ENCODE measurements around the gene WDR82.
"Not testable (repeated sequence)": the region's sequence is repeated elsewhere in the genome, so short reads cannot be mapped to it uniquely, and the experiment has no call there.

WDR82 gene

DNA sequence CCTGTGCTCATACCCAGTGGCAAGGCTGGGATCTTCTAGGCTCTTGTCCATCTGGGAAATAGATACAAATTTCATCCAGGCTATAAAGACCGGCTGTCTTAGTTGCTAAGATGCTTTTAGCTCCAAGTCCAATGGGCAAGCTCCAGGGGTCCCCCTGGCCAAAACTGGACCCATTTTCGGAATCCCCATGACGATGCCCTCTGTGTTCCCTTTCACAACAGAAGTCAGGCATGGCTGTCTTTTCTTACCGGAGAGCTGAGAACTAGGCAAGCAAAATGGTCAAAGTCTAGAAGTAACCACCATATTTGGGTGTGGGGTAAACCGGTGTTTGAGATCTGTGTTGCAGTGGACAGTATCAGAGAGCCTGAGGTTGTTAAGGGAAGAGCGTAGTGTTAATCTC is 10.2 kb upstream of the WDR82 start:
- no peak for DNase-seq

DNA sequence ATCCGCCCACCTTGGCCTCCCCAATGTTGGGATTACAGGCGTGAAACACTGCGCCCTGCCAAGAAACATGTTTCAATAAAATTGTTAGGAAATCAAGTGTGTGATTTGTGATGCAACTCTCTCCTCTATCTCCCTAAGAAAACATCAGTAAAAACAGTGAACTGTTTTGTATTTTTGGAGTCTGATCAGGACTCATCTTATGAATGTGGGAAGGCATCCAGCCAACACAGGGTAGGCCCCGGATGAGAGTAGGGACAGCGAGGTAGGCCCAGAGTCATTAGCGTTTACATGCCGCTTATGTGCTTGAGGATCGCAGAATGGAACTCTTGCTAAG is 8.3 kb upstream of the WDR82 start:
- DNase-seq: no peak

DNA sequence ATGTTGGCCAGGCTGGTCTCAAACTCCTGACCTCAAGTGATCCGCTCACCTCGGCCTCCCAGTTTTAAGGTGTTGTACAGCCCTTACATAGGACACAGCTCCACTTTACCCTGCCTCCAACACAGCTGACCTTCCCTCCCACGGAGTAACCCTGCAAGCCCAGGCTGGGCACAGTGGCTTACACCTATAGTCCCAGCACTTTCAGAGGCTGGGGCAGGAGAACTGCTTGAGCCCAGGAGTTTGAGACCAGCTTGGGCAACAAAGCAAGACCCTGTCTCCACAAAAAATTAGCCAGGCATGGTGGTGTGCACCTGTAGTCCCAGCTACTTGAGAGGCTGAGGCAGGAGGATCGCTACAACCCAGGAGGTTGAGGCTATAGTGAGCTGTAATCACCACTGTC is 5.6 kb upstream of the WDR82 start:
- not testable (repeated sequence) for DNase-seq

DNA sequence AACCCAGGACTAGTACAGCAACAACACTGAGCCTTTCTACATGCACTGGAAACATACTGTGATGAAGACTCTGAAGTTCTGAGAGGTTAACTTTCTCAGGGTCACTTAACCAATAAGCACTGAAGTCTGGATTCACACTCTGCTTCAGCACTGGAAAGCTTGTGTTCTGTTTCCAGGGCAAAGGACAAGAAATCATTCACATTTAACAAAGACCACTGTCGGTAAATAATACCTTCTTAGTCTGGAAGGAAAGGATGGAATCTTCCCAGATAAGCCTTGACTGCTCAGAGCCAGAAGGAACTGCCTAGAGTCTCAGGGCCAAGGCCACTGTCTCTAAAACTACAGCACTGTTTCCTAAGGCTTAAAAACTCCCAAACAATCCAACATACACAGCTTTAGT is 4.9 kb upstream of the WDR82 start:
- DNase-seq: no peak

DNA sequence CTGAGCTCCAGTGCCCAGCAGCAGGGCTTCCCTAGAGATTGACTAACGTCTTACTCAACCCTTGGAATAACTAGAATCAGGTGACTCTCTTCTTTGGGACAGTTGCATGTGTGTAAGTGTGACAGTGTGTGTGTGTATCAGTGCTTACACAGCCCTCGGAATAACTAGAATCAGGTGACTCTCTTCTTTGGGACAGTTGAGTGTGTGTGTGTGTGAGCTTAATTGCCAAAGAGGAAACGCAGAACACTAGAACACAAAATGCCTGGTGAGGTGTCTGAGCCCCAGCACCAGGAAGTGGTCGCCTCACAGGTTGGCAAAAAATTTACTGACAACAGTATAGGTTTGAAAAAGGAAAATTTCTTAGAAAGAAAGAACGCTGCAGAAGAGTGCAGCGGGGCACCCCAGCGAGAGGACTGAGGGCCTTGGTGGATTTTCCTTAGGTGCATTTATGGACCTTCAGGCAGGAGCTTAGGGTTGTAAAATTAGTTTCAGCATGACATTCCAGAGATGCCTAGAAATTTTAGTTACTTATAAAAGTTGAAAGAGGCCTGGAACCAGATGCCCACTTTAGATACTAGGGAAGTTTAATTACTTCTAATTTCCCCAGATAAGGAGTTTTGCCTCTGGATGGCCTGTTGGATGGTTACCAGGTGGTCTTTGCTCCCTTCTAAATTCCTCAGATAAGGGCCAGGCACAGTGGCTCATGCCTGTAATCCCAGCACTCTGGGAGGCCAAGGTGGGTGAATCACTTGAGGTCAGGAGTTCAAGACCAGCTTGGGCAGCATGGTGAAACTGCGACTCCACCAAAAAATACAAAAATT is 3.7 kb upstream of the WDR82 start:
- no peak for DNase-seq

DNA sequence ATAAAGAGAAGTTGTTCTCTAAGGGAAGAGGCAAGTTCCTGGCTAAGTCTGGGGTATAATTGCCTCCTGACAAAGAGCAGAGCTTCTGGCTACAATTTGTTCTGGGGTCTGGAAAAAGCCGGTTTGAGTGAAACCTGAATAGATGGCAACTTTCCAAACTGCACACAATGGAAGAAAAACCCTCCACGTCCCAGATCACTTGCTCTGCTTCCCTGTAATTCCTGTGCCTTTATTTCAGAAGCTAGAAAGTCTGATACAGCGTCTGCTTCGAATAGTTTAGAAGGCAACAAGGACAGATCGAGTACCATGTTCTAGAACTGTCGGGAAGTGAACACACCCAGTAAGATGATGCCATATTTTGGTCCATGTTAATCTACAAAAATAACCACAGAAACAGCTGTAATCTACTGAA is 1.6 kb upstream of the WDR82 start:
- DNase-seq: no peak

DNA sequence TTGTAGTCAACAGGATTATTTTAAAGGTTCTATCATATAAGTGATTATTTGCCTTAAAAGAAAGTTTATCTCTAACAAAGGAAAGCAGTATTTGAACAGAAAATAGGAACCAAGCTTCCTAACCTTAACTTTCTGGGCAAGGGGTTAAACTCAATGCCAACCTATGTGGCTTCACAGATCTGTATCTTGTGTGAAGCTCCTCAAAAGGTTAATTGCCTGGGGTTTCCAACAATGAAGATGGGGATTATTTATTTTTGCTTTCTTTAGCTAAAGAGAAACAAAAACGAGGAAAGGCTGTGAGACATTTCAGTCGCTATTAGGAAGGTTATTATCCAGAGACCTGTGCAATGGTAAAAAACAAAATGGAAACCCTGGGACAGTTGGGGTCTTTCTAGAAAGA is 1.1 kb upstream of the WDR82 start:
- no peak for DNase-seq

GRCh38 chr3:52277972-52278509 is 408 bp downstream of the WDR82 start:
- peak; percentile 43 to 44 for DNase-seq

GRCh38 chr3:52277071-52277964 is 1.1 kb downstream of the WDR82 start:
- DNase-seq: peak; percentile 20 to 57

DNA sequence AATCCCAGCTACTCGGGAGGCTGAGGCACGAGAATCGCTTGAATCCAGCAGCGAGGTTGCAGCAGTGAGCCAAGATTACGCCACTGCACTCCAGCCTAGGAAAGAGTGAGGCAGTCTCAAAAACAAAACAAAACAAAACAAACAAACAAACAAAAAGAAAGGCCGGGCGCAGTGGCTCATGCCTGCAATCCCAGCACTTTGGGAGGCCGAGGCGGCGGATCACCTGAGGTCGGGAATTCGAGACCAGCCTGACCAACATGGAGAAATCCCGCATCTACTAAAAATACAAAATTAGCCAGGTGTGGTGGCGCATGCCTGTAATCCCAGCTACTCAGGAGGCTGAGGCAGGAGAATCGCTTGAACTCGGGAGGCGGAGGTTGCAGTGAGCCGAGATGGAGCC is 3.7 kb downstream of the WDR82 start:
- DNase-seq: not testable (repeated sequence)

DNA sequence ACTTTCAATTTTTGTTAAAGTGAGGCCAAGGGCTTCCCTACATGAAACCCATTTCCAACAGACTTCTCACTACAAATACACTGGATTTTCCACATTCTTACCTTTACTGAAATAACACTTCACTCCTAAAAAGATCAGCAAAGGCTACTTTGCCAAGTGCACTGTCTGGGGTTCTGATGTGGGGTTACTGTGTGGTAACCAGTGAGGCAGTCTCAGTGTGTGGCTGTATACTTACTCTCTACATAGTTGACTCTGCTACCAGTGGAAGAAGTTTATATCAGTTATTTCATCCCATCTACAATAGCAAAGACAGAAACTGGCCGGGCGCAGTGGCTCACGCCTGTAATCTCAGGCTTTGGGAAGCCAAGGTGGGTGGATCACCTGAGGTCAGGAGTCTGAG is 5.6 kb downstream of the WDR82 start:
- no peak for DNase-seq

GRCh38 chr3:52272172-52272571 is 6.3 kb downstream of the WDR82 start:
- not testable (repeated sequence) for DNase-seq

GRCh38 chr3:52270252-52270754 is 8.1 kb downstream of the WDR82 start:
- no peak for DNase-seq

DNA sequence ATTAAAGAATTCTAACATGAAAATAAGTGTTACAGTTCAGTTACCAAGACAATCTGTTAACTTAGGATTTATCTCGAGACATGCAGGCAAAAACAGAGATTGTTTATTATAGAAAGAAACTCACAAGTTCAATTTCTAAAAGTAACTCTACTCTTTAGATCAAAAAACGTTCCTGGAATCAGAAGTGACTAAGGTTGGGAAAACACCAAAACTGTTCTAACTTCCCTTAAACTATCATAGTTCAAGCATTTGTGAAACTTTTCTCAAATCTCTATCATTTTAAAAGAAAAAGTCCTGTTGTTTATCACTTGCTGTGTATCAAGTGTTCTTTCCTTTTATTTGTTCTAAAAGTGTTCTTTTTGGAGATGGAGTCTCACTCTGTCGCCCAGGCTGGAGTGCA is 8.7 kb downstream of the WDR82 start:
- DNase-seq: no peak

GRCh38 chr3:52268036-52268435 is 10.4 kb downstream of the WDR82 start:
- DNase-seq: no peak

GRCh38 chr3:52265387-52265786 is 13.1 kb downstream of the WDR82 start:
- no peak for DNase-seq

- no peak for DNase-seq
Observed at GRCh38 chr3:52262447-52262846, 16.0 kb downstream of the WDR82 start.

GRCh38 chr3:52259448-52259847 is 19.0 kb downstream of the WDR82 start:
- no peak for DNase-seq

GRCh38 chr3:52259035-52259434 is 19.4 kb downstream of the WDR82 start:
- DNase-seq: no peak

DNA sequence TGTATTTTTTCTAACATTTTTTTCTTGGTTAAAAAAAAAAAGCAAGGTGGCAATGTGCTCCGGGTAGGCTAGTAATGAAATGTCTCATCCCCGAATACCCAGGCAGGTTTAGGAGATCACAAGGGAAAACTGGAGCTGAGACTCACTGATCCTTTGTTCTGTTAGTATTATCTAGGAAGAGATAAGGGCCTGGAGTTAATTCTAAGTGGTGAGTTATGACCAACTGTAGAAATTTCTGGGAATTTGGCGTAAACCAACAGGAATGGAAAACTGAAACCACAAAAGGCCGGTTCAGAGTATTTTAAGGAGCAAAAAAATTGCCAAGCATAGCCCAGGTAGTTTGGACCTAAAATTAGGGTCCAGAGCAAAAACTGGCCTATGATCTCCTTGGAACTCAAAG is 20.5 kb downstream of the WDR82 start:
- no peak for DNase-seq

DNA sequence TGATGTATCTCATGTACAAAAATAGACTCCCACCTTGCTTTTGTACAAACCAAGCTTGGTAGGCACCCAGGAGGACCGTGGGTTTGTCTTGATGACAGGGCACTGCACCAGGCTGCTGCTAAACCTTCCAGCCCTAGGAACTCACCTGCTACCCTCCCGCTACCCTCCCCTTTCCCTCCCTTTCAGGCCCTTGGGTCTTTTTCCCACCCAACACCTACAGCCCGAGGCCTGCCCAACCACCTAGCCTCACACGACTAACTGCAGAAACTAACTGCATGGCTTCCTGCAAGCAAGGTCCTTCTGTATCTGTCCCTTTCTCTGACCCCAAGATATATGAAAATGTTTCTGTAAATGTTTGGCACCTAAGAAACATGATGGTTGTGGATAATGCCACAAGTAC is 21.8 kb downstream of the WDR82 start:
- DNase-seq: no peak

DNA sequence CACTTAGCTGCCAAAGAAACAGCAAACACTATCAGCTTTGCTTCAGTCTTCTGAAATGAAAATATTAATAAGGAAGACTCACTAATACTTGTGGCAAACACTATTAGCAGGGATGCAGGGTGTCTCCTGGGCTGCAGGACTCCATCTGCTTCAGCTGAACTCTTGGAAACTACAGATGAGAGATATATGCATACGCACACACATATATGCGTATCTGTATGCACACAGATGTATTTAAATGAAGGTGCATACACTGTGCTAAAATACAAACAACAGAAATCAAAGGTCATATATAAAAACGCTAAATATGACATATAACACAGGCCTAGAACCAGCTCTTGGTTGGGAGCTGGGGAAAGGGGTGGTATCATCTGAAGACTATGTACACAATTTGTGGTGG is 22.3 kb downstream of the WDR82 start:
- no peak for DNase-seq

DNA sequence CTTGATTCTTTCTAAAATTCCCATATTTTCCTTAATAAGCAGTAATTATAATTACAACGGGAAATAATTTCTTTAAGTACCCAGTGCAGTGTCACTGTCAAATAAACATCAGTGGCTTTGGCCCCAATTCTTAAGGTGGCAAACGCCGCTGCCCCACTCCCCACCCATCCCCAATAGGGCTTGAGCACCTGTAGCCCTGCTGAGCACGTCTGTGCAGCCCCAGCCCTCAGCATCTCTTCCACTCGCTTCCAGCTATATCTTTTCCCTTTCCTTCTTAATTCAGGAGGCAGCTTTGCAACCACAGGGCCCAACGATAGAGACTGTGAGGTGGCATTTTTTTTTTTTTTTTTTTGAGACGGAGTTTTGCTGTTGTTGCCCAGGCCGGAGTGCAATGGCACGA is 23.8 kb downstream of the WDR82 start:
- no peak for DNase-seq
